ENCODE data around the gene MMAB. TPM values are rescaled to one million over a fixed set of nuclear protein-coding genes. Genes with fewer than 3 reads are reported as not detected.

MMAB gene
- total and polyA plus RNA-seq, 2 donors (not counting 3 experiments of a cell fraction or from before 2014, with no cell fraction given) = 39.1 to 46.0 TPM

DNA sequence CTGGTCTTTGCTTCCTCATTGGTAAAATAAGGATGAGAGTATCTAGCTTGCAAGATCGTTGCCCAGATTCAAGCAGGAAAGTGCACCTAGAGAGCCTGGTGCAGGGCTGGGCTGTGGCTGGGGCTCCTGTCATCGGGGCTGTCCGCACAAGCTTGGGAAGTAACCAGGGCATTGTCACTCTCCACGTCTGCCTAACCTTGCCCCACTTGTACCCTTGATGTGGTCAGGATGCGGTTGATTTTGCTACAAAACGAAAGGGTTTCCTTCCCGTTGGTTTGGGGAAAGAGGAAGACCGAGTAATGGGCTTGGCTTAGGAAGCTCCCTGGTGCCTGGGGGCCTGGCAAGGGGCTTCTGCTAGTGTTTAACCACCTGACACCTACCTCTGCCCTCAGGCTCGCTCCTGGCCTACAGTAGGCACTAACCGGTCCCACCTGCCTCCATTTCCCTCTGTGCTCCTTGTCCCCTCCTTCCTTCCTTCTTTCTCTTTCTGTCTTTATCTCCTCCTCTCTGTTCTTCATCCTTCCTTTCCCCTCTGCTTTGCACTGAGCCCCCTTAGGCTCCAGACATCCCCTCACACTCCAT, 22.1 kb upstream of the MMAB start:
- H3K27ac ChIP-seq (ENCODE audit: insufficient read depth, low read depth, low read length) = no peak overlapping the region
- no peak for DNase-seq (ENCODE audit: low read depth, low spot score)
- FAIRE-seq = no peak
- no peaks in the 10 kb centered on the region for H4K20me1 ChIP-seq (replicated peaks; ENCODE audit: control insufficient read depth, extremely low read depth, insufficient read depth, low read length)
- no peak overlapping the region for H2AFZ ChIP-seq (ENCODE audit: low read depth, low read length)
- intact Hi-C loops (cut with micrococcal nuclease) (loop anchor here (5.0 kb wide), 2 partner anchors 117 to 168 kb away; partner anchors contain the start of gene FAM222A), dilution Hi-C loops (cut with MboI; ENCODE audit: extremely low pct_ligation_motif_present, low sequenced_read_pairs) (no loop called here)
- H3K4me3 ChIP-seq (replicated peaks in 1 of 3; ENCODE audit: insufficient read depth in 1 of 3, low read depth in 1 of 3, low read length in 3 of 3) = no peak overlapping the region
- H3K9me1 ChIP-seq (replicated peaks; ENCODE audit: control insufficient read depth, extremely low read depth, insufficient read depth, low read length) = no peaks in the 10 kb centered on the region
- H3K4me2 ChIP-seq (ENCODE audit: insufficient read depth, low read length) = no peak overlapping the region
- H3K36me3 ChIP-seq (ENCODE audit: control insufficient read depth in 2 of 2, extremely low read depth in 1 of 2, insufficient read depth in 2 of 2, low read length in 2 of 2) = peaks cover 0 to 5% of the 10 kb centered on the region in 2 experiments
- H3K27me3 ChIP-seq (ENCODE audit: control insufficient read depth in 2 of 2, insufficient read depth in 2 of 2, low read length in 2 of 2) = no peaks in the 10 kb centered on the region
- POLR2A ChIA-PET = no interaction called here
- no peaks in the 10 kb centered on the region for H3K9me3 ChIP-seq (replicated peaks; ENCODE audit: control insufficient read depth, insufficient read depth, low read length)
- H3K79me2 ChIP-seq (ENCODE audit: control insufficient read depth, insufficient read depth, low read length) = no peaks in the 10 kb centered on the region
- TF ChIP-seq POLR2A (IDR thresholded peaks at IDR 0.05; ENCODE audit: low read depth, low read length) (no peak), MYC (IDR thresholded peaks at IDR 0.05; ENCODE audit: low read depth, low read length) (no peak), GATA2 (IDR thresholded peaks at IDR 0.05; ENCODE audit: insufficient read depth, insufficient read length, low read depth, low read length) (no peak), POLR2AphosphoS5 (IDR thresholded peaks at IDR 0.05; ENCODE audit: insufficient read depth, low read depth, low read length) (no peak)
- H3K9ac ChIP-seq (replicated peaks; ENCODE audit: extremely low read depth, insufficient read depth, low read length) = no peak overlapping the region
- CTCF ChIA-PET = interaction anchor here (1.3 to 9.4 kb wide), 4 partner anchors 22 to 250 kb away, joined by 4 to 252 read pairs (median 6); partner anchors contain the start of genes MMAB and MVK
- BruUV-seq (replicated peaks) = no TSS peak
- H3K4me1 ChIP-seq (ENCODE audit: control insufficient read depth, extremely low read depth, insufficient read depth, low read length) = peaks cover 3% of the 10 kb centered on the region

DNA sequence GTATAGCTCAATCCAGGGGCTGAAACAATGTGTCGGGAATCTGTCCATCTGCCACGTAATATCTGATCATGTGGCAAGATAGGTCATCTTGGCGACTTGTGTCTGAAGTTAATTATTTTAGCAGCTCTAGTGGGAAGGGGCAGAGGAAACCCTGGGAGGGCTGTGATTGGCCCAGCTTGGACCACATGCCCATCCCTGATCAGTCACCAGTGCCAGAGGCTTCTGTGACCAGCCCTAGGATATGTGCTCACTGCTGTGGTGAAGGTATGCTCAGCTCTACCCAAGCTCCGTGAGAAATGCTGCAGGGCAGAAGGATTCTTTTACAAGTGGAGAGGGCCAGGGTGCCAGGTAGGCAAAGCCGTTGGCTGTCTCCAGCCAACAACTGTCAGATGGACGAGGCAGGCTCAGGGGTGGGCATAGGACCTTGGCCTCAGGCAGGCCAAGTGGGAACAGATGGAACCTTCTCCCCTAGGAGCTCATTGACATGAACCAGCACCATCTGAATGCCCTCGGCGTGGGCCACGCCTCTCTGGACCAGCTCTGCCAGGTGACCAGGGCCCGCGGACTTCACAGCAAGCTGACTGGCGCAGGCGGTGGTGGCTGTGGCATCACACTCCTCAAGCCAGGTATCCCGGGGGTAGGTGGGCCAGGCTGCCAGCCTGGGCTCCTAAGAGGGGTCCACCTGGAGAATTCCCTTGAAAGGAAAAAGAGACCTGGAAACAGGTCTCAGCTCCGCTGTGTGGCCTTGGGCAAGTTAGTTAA, 21.4 kb upstream of the MMAB start:
- H3K4me3 ChIP-seq (replicated peaks in 1 of 3; ENCODE audit: insufficient read depth in 1 of 3, low read depth in 1 of 3, low read length in 3 of 3) = no peak overlapping the region
- DNase-seq (ENCODE audit: low read depth, low spot score) = no peak
- H3K4me1 ChIP-seq (ENCODE audit: control insufficient read depth, extremely low read depth, insufficient read depth, low read length) = peaks cover 3% of the 10 kb centered on the region
- FAIRE-seq = no peak
- H3K27ac ChIP-seq (ENCODE audit: insufficient read depth, low read depth, low read length) = no peak overlapping the region
- no peak overlapping the region for H3K9ac ChIP-seq (replicated peaks; ENCODE audit: extremely low read depth, insufficient read depth, low read length)
- no peak overlapping the region for H2AFZ ChIP-seq (ENCODE audit: low read depth, low read length)
- H3K9me3 ChIP-seq (replicated peaks; ENCODE audit: control insufficient read depth, insufficient read depth, low read length) = no peaks in the 10 kb centered on the region
- BruUV-seq (replicated peaks) = no TSS peak
- H3K4me2 ChIP-seq (ENCODE audit: insufficient read depth, low read length) = no peak overlapping the region
- CTCF ChIA-PET = interaction anchor here (0.5 to 9.4 kb wide), 5 partner anchors 21 to 251 kb away, joined by 3 to 252 read pairs (median 6); partner anchors contain the start of genes MMAB and MVK
- H3K36me3 ChIP-seq (ENCODE audit: control insufficient read depth in 2 of 2, extremely low read depth in 1 of 2, insufficient read depth in 2 of 2, low read length in 2 of 2) = peaks cover 0 to 5% of the 10 kb centered on the region in 2 experiments
- dilution Hi-C loops (cut with MboI; ENCODE audit: extremely low pct_ligation_motif_present, low sequenced_read_pairs) = no loop called here
- no peaks in the 10 kb centered on the region for H4K20me1 ChIP-seq (replicated peaks; ENCODE audit: control insufficient read depth, extremely low read depth, insufficient read depth, low read length)
- TF ChIP-seq FOS (IDR thresholded peaks at IDR 0.05; ENCODE audit: borderline replicate concordance, insufficient read depth, low read length) (no peak), POLR2AphosphoS5 (IDR thresholded peaks at IDR 0.05; ENCODE audit: insufficient read depth, low read depth, low read length) (no peak), POLR2A (IDR thresholded peaks at IDR 0.05; ENCODE audit: low read depth, low read length) (no peak), JUN (IDR thresholded peaks at IDR 0.05; ENCODE audit: borderline replicate concordance, insufficient read depth, insufficient read length, low read depth) (no peak), GATA2 (IDR thresholded peaks at IDR 0.05; ENCODE audit: insufficient read depth, insufficient read length, low read depth, low read length) (no peak), MYC (IDR thresholded peaks at IDR 0.05; ENCODE audit: low read depth, low read length) (no peak), EZH2 (IDR thresholded peaks at IDR 0.05; ENCODE audit: borderline replicate concordance, low read depth, low read length, severe bottlenecking) (no peak)
- TF ChIP-seq, protein P1, sequence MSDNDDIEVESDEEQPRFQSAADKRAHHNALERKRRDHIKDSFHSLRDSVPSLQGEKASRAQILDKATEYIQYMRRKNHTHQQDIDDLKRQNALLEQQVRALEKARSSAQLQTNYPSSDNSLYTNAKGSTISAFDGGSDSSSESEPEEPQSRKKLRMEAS (IDR thresholded peaks at IDR 0.05; ENCODE audit: insufficient read depth, insufficient read length) = no peak
- TF ChIP-seq, protein P2, sequence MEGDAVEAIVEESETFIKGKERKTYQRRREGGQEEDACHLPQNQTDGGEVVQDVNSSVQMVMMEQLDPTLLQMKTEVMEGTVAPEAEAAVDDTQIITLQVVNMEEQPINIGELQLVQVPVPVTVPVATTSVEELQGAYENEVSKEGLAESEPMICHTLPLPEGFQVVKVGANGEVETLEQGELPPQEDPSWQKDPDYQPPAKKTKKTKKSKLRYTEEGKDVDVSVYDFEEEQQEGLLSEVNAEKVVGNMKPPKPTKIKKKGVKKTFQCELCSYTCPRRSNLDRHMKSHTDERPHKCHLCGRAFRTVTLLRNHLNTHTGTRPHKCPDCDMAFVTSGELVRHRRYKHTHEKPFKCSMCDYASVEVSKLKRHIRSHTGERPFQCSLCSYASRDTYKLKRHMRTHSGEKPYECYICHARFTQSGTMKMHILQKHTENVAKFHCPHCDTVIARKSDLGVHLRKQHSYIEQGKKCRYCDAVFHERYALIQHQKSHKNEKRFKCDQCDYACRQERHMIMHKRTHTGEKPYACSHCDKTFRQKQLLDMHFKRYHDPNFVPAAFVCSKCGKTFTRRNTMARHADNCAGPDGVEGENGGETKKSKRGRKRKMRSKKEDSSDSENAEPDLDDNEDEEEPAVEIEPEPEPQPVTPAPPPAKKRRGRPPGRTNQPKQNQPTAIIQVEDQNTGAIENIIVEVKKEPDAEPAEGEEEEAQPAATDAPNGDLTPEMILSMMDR (IDR thresholded peaks at IDR 0.05; ENCODE audit: extremely low read depth in 1 of 2, insufficient read depth in 1 of 2, low read depth in 1 of 2, low read length in 2 of 2) = no peak
- H3K9me1 ChIP-seq (replicated peaks; ENCODE audit: control insufficient read depth, extremely low read depth, insufficient read depth, low read length) = no peaks in the 10 kb centered on the region
- POLR2A ChIA-PET = no interaction called here
- H3K27me3 ChIP-seq (ENCODE audit: control insufficient read depth in 2 of 2, insufficient read depth in 2 of 2, low read length in 2 of 2) = no peaks in the 10 kb centered on the region
- no peaks in the 10 kb centered on the region for H3K79me2 ChIP-seq (ENCODE audit: control insufficient read depth, insufficient read depth, low read length)
- intact Hi-C loops (cut with micrococcal nuclease) = loop anchor here (5.0 kb wide), 2 partner anchors 118 to 167 kb away; partner anchors contain the start of gene FAM222A

Measured in endothelial cell of umbilical vein (primary cell).